Stimulated activated CD8-positive, alpha-beta memory T cell treated with anti-CD3 and anti-CD28 coated beads, Interleukin-2, amount 100 ng/mL, for 48 hours (primary cell): ENCODE data around the gene ART5.
"Not testable (repeated sequence)": the region's sequence is repeated elsewhere in the genome, so short reads cannot be mapped to it uniquely, and the experiment has no call there.

Experiments
- DNase-seq, 2 donors: peaks; one replicate each; pipeline ENCODE4 v3.0.0-alpha.2; 2020; ENCODE audit warnings: low read depth in 2 of 2

Gene ART5

GRCh38 chr11:3622521-3622920 is 19.3 kb downstream of the ART5 start:
- DNase-seq, result no peak

GRCh38 chr11:3617990-3618389 is 23.8 kb downstream of the ART5 start:
- no peak for DNase-seq

- no peak for DNase-seq
Measured at GRCh38 chr11:3616721-3617460, 24.9 kb downstream of the ART5 start.

GRCh38 chr11:3615998-3616397 is 25.8 kb downstream of the ART5 start:
- no peak for DNase-seq

- DNase-seq, result peak; percentile 12 to 26
Measured at GRCh38 chr11:3614742-3615171, 27.0 kb downstream of the ART5 start.

GRCh38 chr11:3613998-3614741 is 27.6 kb downstream of the ART5 start:
- DNase-seq, result no peak

GRCh38 chr11:3611976-3612678 is 29.7 kb downstream of the ART5 start:
- DNase-seq, result no peak

GRCh38 chr11:3610846-3611245 is 30.9 kb downstream of the ART5 start:
- no peak for DNase-seq

GRCh38 chr11:3609416-3610265 is 32.2 kb downstream of the ART5 start:
- no peak for DNase-seq

- no peak for DNase-seq
Measured at GRCh38 chr11:3605771-3606203, 36.0 kb downstream of the ART5 start.

GRCh38 chr11:3605283-3605662 is 36.5 kb downstream of the ART5 start:
- no peak for DNase-seq

GRCh38 chr11:3604167-3604566 is 37.6 kb downstream of the ART5 start:
- no peak for DNase-seq

GRCh38 chr11:3600201-3600600 is 41.6 kb downstream of the ART5 start:
- not testable (repeated sequence) for DNase-seq

GRCh38 chr11:3597743-3598142 is 44.0 kb downstream of the ART5 start:
- not testable (repeated sequence) for DNase-seq

GRCh38 chr11:3591326-3591725 is 50.5 kb downstream of the ART5 start:
- not testable (repeated sequence) for DNase-seq

- not testable (repeated sequence) for DNase-seq
Measured at GRCh38 chr11:3590193-3590592, 51.6 kb downstream of the ART5 start.

GRCh38 chr11:3588776-3589175 is 53.0 kb downstream of the ART5 start:
- not testable (repeated sequence) for DNase-seq
